T-cell (primary cell): ENCODE measurements around the gene HECW1. TPM values are rescaled to one million over a fixed set of nuclear protein-coding genes. Genes with fewer than 3 reads are reported as not detected.

ENCODE experiments used
- ATAC-seq, 4 experiments: fragments of 200-7000 bp in 3 of 4; fragments of 150-1000 bp in 1 of 4; cut with Tn5 transposase; replicated peaks in 1 of 4; 1 replicate in 3 of 4; 2 replicates in 1 of 4; pipeline ENCODE4 v1.10.0; 2021; ENCODE audit warnings: moderate library complexity in 3 of 4, mild to moderate bottlenecking in 2 of 4, moderate number of reproducible peaks in 1 of 4
- CTCF ChIA-PET, 2 donors: fragments of 300-600 bp; sonication (Branson Sonifier 250); formaldehyde crosslinking; loops; one replicate each; lab custom pipeline; 2022; ENCODE audit warnings: antibody characterized with exemption in 2 of 2; lab: Charles Lee
- POLR2A ChIA-PET, 2 donors: fragments of 300-600 bp; sonication (Branson Sonifier 250); formaldehyde crosslinking; loops; one replicate each; lab custom pipeline; 2022; ENCODE audit warnings: antibody characterized with exemption in 2 of 2; lab: Charles Lee
- DNase-seq, 35 experiments: peaks; one replicate each; pipeline versions ENCODE4 v3.0.0 to v3.0.0-alpha.2; 2013 to 2023
- H3K27ac ChIP-seq: one replicate; pipeline ENCODE4 v1.5.1; 2013; ENCODE audit warnings: low read length
- H3K27me3 ChIP-seq, 2 experiments: replicated peaks in 1 of 2; 1 replicate in 1 of 2; 2 replicates in 1 of 2; pipeline versions ENCODE4 v1.6.1 to v1.7.0; 2013; ENCODE audit warnings: low read length in 1 of 2, mixed read lengths in 1 of 2; ENCODE audit not compliant: control insufficient read depth in 2 of 2, insufficient read depth in 2 of 2; ENCODE audit errors: extremely low read depth in 1 of 2
- H3K36me3 ChIP-seq, 2 donors: 1 replicate in 1 of 2; 2 replicates in 1 of 2; pipeline versions ENCODE4 v1.6.1 to v1.7.0; 2013; ENCODE audit warnings: low read length in 1 of 2; ENCODE audit not compliant: control insufficient read depth in 2 of 2, insufficient read depth in 1 of 2; ENCODE audit errors: extremely low read depth in 1 of 2
- H3K4me1 ChIP-seq, 2 experiments: 1 replicate in 1 of 2; 2 replicates in 1 of 2; pipeline versions ENCODE4 v1.6.1 to v1.7.0; 2013; ENCODE audit warnings: low read length in 2 of 2, mixed read lengths in 1 of 2; ENCODE audit not compliant: insufficient read depth in 2 of 2, control insufficient read depth in 1 of 2; ENCODE audit errors: extremely low read depth in 1 of 2
- H3K4me3 ChIP-seq, 2 donors: 1 replicate in 1 of 2; 2 replicates in 1 of 2; pipeline versions ENCODE4 v1.5.1 to v1.7.0; 2013; ENCODE audit warnings: mild to moderate bottlenecking in 2 of 2, low read length in 1 of 2, moderate library complexity in 1 of 2; ENCODE audit not compliant: control insufficient read depth in 1 of 2; ENCODE audit errors: extremely low read depth in 1 of 2
- H3K9me3 ChIP-seq: 2 replicates; pipeline ENCODE4 v1.7.0; 2013
- H3K27ac Mint-ChIP-seq, 2 donors: one replicate each; pipeline ENCODE4 v1.8.0; 2020 to 2021; ENCODE audit warnings: mild to moderate bottlenecking in 2 of 2, mixed read lengths in 2 of 2
- H3K27me3 Mint-ChIP-seq, 2 donors: one replicate each; pipeline ENCODE4 v1.8.0; 2021 to 2022; ENCODE audit warnings: mixed read lengths in 2 of 2
- H3K36me3 Mint-ChIP-seq: one replicate; pipeline ENCODE4 v1.8.0; 2021; ENCODE audit warnings: mixed read lengths
- H3K4me1 Mint-ChIP-seq, 3 donors: one replicate each; pipeline ENCODE4 v1.8.0; 2020 to 2022; ENCODE audit warnings: mixed read lengths in 3 of 3, mild to moderate bottlenecking in 1 of 3
- H3K4me3 Mint-ChIP-seq, 3 donors: one replicate each; pipeline ENCODE4 v1.8.0; 2020 to 2022; ENCODE audit warnings: mild to moderate bottlenecking in 3 of 3, mixed read lengths in 3 of 3, moderate library complexity in 3 of 3
- H3K9me3 Mint-ChIP-seq, 3 donors: one replicate each; pipeline ENCODE4 v1.8.0; 2020 to 2022; ENCODE audit warnings: mixed read lengths in 3 of 3
- WGBS: methylation state at CpG from one replicate; pipeline ENCODE4 v1.1.5; 2013; ENCODE audit warnings: missing lambda C conversion rate; ENCODE audit not compliant: insufficient coverage; 5-methylcytosine and 5-hydroxymethylcytosine counted together
- total RNA-seq, 35 experiments: library from RNA in 6 of 35; stranded (reverse) in 6 of 35; fragments of 120-200 nt in 1 of 35; gene quantifications; one replicate each; pipeline versions ENCODE4 v1.2.1 to v1.2.4 and lab custom pipeline; 2013 to 2026

The HECW1 gene
- total RNA-seq, 5 donors from 2014 or later (not counting 1 experiment from before 2014, with no cell fraction given) = not detected

- no peak for DNase-seq
- H3K27ac ChIP-seq = no peak overlapping the region
- no peaks in the 10 kb centered on the region for H3K9me3 Mint-ChIP-seq
- no peaks in the 10 kb centered on the region for H3K36me3 Mint-ChIP-seq
- ChIA-PET POLR2A (no interaction called here), CTCF (no interaction called here)
- peaks cover 7 to 11% (median 10%) of the 10 kb centered on the region in 3 donors for H3K4me1 Mint-ChIP-seq
- ATAC-seq = no peak
- H3K9me3 ChIP-seq = no peaks in the 10 kb centered on the region
- no peak overlapping the region for H3K27ac Mint-ChIP-seq
- WGBS = 91% methylated on average over 4 of the region's 7 CpGs
- H3K4me1 ChIP-seq = peaks cover 2 to 6% of the 10 kb centered on the region in 2 experiments
- peaks cover 20 to 33% of the 10 kb centered on the region in 2 donors for H3K27me3 Mint-ChIP-seq
- no peak overlapping the region for H3K4me3 ChIP-seq
- H3K36me3 ChIP-seq = no peaks in the 10 kb centered on the region
- H3K4me3 Mint-ChIP-seq = no peak overlapping the region
- peaks cover 4 to 10% of the 10 kb centered on the region in 2 experiments for H3K27me3 ChIP-seq
These were observed 448.4 kb downstream of the HECW1 start for GRCh38 chr7:43560742-43561330.

GRCh38 chr7:43562383-43562782, 449.9 kb downstream of the HECW1 start:
- no peaks in the 10 kb centered on the region for H3K36me3 ChIP-seq
- ChIA-PET CTCF (no interaction called here), POLR2A (no interaction called here)
- no peaks in the 10 kb centered on the region for H3K9me3 ChIP-seq
- Mint-ChIP-seq H3K4me3 (no peak overlapping the region), H3K27me3 (peaks cover 20 to 34% of the 10 kb centered on the region in 2 donors), H3K36me3 (no peaks in the 10 kb centered on the region), H3K4me1 (peaks cover 0 to under 1% (median 0%) of the 10 kb centered on the region in 3 donors), H3K9me3 (no peaks in the 10 kb centered on the region), H3K27ac (no peak overlapping the region)
- no peaks in the 10 kb centered on the region for H3K4me1 ChIP-seq
- no peak overlapping the region for H3K27ac ChIP-seq
- DNase-seq = no peak
- no CpG with 5 or more reads among the region's 3 CpGs for WGBS
- H3K4me3 ChIP-seq = no peak overlapping the region
- ATAC-seq = no peak
- H3K27me3 ChIP-seq = peaks cover 2 to 4% of the 10 kb centered on the region in 2 experiments

GRCh38 chr7:43565786-43566185, 453.3 kb downstream of the HECW1 start:
- Mint-ChIP-seq H3K36me3 (no peaks in the 10 kb centered on the region), H3K9me3 (no peaks in the 10 kb centered on the region), H3K4me1 (peaks cover 0 to 2% (median 0%) of the 10 kb centered on the region in 3 donors), H3K27ac (no peak overlapping the region), H3K4me3 (no peak overlapping the region), H3K27me3 (peaks cover 20 to 31% of the 10 kb centered on the region in 2 donors)
- H3K36me3 ChIP-seq = no peaks in the 10 kb centered on the region
- no peaks in the 10 kb centered on the region for H3K4me1 ChIP-seq
- 73% methylated on average over 3 of the region's 6 CpGs for WGBS
- ATAC-seq = no peak
- no peak overlapping the region for H3K27ac ChIP-seq
- peaks cover 0 to 4% of the 10 kb centered on the region in 2 experiments for H3K27me3 ChIP-seq
- ChIA-PET POLR2A (interaction anchor here in 1 of 2 donors (0.6 to 0.7 kb wide), 2 partner anchors 17 kb away, joined by 3 to 6 read pairs; no protein-coding TSS in a partner anchor), CTCF (no interaction called here)
- H3K9me3 ChIP-seq = no peaks in the 10 kb centered on the region
- H3K4me3 ChIP-seq = no peak overlapping the region
- DNase-seq = no peak

GRCh38 chr7:43568529-43568928, 456.1 kb downstream of the HECW1 start:
- Mint-ChIP-seq H3K27me3 (peaks cover 5 to 8% of the 10 kb centered on the region in 2 donors), H3K27ac (no peak overlapping the region), H3K9me3 (no peaks in the 10 kb centered on the region), H3K4me3 (no peak overlapping the region), H3K36me3 (no peaks in the 10 kb centered on the region), H3K4me1 (peaks cover 0 to 7% (median 5%) of the 10 kb centered on the region in 3 donors)
- 91% methylated on average over 6 of the region's 6 CpGs for WGBS
- Histone ChIP-seq H3K9me3 (no peaks in the 10 kb centered on the region), H3K27me3 (no peaks in the 10 kb centered on the region), H3K4me3 (no peak overlapping the region), H3K27ac (no peak overlapping the region), H3K36me3 (no peaks in the 10 kb centered on the region), H3K4me1 (peaks cover 0 to 2% of the 10 kb centered on the region in 2 experiments)
- POLR2A ChIA-PET = no interaction called here
- no peak for DNase-seq
- ATAC-seq = no peak
- CTCF ChIA-PET = no interaction called here

GRCh38 chr7:43569424-43569823, 457.0 kb downstream of the HECW1 start:
- Histone ChIP-seq H3K9me3 (no peaks in the 10 kb centered on the region), H3K27ac (no peak overlapping the region), H3K36me3 (no peaks in the 10 kb centered on the region), H3K4me1 (peaks cover 0 to 2% of the 10 kb centered on the region in 2 experiments), H3K4me3 (no peak overlapping the region), H3K27me3 (no peaks in the 10 kb centered on the region)
- Mint-ChIP-seq H3K9me3 (no peaks in the 10 kb centered on the region), H3K4me3 (no peak overlapping the region), H3K4me1 (peaks cover 0 to 7% (median 5%) of the 10 kb centered on the region in 3 donors), H3K27ac (no peak overlapping the region), H3K36me3 (no peaks in the 10 kb centered on the region), H3K27me3 (peaks cover 4 to 5% of the 10 kb centered on the region in 2 donors)
- DNase-seq = no peak
- no peak for ATAC-seq
- POLR2A ChIA-PET = no interaction called here
- 38% methylated on average over 1 of the region's 4 CpGs for WGBS
- CTCF ChIA-PET = interaction anchor here (0.8 to 1.0 kb wide), 2 partner anchors 130 to 131 kb away, joined by 4 read pairs; no protein-coding TSS in a partner anchor

- DNase-seq = no peak
- Histone ChIP-seq H3K36me3 (no peaks in the 10 kb centered on the region), H3K9me3 (no peaks in the 10 kb centered on the region), H3K4me1 (peaks cover 0 to 2% of the 10 kb centered on the region in 2 experiments), H3K27ac (no peak overlapping the region), H3K27me3 (no peaks in the 10 kb centered on the region), H3K4me3 (no peak overlapping the region)
- no peak for ATAC-seq
- no peak overlapping the region for H3K27ac Mint-ChIP-seq
- H3K9me3 Mint-ChIP-seq = no peaks in the 10 kb centered on the region
- peaks cover 0 to 7% (median 5%) of the 10 kb centered on the region in 3 donors for H3K4me1 Mint-ChIP-seq
- H3K27me3 Mint-ChIP-seq = peaks cover 0 to 1% of the 10 kb centered on the region in 2 donors
- 87% methylated on average over 3 of the region's 4 CpGs for WGBS
- no peaks in the 10 kb centered on the region for H3K36me3 Mint-ChIP-seq
- POLR2A ChIA-PET = no interaction called here
- H3K4me3 Mint-ChIP-seq = no peak overlapping the region
- CTCF ChIA-PET = no interaction called here
These were observed 458.4 kb downstream of the HECW1 start for GRCh38 chr7:43570688-43571365.
